Stimulated activated CD8-positive, alpha-beta memory T cell treated with anti-CD3 and anti-CD28 coated beads, Interleukin-7, amount 100 ng/mL, for 4 hours (primary cell): ENCODE results near the gene VTI1B.
"Not testable (repeated sequence)": the region's sequence is repeated elsewhere in the genome, so short reads cannot be mapped to it uniquely, and the experiment has no call there.

ENCODE experiments used
- DNase-seq, 2 donors: peaks; one replicate each; pipeline ENCODE4 v3.0.0-alpha.2; 2020; ENCODE audit warnings: low read depth in 2 of 2

Gene VTI1B

DNA sequence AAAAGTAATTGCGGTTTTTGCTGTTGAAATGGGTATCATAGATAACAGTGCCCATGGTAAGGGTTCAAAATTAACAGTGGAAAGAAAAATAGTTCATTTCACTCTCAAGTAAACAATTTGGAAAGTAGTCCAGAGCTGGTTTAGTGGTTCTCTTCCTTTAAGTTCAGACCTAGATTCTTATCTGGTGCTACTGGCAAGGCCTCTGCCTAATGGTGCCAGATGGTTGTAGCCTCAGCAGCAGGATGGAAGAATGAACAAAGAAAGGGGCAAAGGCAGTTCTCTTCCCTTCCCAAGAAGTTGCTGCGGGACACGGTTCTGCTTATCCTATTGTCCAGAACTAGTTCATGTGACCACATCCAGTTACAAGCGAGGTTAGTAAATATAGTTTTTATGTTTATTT lies 44.2 kb downstream of the VTI1B start:
- DNase-seq, result no peak

DNA sequence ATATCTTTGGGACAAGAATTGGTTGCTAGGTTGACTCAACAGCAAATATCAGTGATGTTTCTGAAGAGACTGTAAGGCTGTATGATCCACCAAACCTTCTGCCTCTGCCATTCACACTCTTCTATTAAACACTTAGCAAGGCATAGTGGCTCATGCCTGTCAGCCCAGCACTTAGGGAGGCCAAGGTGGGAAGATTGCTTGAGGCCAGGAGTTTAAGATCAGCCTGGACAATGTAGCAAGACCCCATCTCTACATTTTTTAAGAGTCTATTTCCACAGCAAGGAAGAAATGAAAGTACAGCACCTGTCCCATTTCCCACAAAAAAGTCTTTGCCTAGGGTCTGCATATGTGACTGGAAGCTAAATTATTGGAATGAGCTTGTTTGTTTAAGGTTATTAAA lies 46.9 kb downstream of the VTI1B start:
- no peak for DNase-seq

GRCh38 chr14:67626131-67626530 lies 48.3 kb downstream of the VTI1B start:
- not testable (repeated sequence) for DNase-seq

DNA sequence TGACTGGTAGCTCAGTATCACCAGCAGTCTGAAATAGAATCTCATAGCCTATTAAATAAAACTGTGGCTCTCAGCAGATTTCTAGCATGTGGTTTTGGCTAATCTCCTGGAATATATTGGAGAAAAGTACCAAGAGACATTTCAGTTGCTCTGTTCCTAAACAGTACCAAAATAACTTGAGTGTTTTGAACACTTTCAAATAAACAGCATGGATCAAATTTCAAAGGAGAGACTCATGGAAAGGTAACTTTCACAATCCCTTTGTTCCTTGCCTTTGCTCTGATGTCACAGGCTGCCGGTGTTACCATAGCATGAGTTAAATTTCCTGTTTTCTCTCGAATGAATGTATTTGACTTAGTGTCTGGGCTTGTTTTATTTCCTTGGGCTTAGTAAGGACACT lies 51.3 kb downstream of the VTI1B start:
- no peak for DNase-seq

DNA sequence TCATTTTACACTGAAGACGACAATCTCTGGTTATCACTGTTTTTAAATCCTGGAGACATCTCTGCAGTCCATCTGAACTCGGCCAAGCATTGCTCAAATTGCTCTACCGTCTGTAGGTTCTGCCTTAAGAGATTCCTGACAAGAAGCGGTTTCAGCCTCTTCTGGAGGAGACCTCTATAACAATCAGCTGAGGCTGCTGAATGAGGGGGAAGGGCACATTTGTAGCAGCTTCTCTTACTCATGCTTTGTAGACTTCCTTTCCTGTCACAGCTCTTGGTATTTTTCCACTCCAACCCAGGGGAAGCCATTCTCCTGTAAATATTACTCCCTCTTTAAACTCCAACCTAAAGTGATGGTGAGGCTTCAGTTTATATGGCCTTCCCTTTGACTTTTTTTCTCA lies 51.8 kb downstream of the VTI1B start:
- no peak for DNase-seq

DNA sequence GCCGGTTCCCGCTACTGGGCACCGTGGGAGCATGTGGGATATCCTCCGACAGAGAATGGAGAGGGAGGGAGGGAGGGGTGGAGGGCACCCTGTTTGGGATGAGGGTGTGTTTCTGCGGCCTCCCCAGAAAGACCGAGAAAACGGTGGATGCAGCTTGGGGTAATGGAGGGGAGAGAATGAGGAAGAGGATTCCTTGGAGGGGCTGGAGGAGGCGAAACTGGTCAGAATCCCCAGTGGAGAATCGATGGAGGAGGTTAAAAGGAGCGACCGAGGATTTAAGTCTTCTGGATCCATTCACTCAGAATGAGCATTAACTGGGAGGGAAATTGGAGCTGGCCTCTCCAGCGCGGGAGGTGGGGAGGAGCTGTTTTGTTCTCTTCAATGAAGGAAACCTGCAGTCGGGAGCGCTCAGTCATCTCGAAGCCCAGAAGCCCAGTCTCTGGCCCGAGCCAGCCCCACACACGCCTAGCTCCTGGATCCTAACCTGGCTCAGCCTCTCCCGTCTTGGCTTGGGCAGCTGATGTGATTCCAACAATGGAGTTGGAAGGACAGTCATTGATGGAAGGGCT lies 54.1 kb downstream of the VTI1B start:
- DNase-seq, result no peak

GRCh38 chr14:67619446-67620216 lies 54.8 kb downstream of the VTI1B start, which contains the start of gene ARG2:
TSS of gene ARG2 (plus strand) at chr14:67619920. CDS start at chr14:67619978, 58 bp downstream.
- peak; percentile 90 to 97 for DNase-seq

- DNase-seq, result no peak
These were observed 55.8 kb downstream of the VTI1B start for GRCh38 chr14:67618617-67619063.

GRCh38 chr14:67610491-67610890 lies 63.9 kb downstream of the VTI1B start:
- DNase-seq, result no peak

- DNase-seq, result no peak
These were observed 64.7 kb downstream of the VTI1B start for GRCh38 chr14:67609642-67610310.

GRCh38 chr14:67607646-67608045 lies 66.8 kb downstream of the VTI1B start:
- no peak for DNase-seq

DNA sequence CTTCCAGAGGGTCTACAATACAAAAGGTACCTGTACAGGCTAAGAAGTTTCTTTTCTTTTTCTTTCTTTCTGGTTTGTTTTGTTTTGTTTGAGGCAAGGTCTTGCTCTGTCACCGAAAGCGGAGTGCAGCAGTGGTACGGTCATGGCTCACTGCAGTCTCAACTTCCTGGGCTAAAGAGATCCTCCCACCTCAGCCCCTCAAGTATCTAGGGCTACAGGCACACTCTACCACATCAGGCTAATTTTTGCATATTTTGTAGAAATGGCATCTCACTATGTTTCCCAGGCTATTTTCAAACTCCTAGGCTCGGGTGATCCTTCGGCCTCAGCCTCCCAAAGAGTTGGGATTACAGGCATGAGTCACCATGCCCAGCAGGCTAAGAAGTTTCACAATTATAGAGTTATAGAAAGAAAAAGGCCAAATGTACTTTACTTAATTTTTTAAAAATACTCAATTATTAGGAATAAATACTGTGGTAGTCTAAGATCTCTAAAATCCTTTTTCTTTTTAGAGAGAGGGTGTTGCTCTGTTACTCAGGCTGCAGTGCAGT lies 71.4 kb downstream of the VTI1B start:
- no peak for DNase-seq

DNA sequence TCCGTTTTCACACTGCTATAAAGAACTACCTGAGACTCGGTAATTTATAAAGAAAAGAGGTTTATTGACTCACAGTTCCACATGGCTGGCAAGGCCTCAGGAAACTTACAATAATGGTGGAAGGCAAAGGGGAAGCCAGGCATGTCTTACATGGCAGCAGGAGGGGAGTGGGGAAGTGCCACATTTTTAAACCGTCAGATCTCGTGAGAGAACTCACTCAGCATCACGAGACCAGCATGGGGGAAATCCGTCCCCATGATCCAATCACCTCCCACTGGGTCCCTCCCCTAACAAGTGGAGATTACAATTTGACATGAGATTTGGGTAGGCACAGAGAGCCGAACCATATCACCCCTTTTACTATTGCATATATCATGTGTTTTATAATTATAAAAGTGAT lies 72.4 kb downstream of the VTI1B start:
- no peak for DNase-seq

- not testable (repeated sequence) for DNase-seq
These were observed 73.9 kb downstream of the VTI1B start for GRCh38 chr14:67600562-67600974.

DNA sequence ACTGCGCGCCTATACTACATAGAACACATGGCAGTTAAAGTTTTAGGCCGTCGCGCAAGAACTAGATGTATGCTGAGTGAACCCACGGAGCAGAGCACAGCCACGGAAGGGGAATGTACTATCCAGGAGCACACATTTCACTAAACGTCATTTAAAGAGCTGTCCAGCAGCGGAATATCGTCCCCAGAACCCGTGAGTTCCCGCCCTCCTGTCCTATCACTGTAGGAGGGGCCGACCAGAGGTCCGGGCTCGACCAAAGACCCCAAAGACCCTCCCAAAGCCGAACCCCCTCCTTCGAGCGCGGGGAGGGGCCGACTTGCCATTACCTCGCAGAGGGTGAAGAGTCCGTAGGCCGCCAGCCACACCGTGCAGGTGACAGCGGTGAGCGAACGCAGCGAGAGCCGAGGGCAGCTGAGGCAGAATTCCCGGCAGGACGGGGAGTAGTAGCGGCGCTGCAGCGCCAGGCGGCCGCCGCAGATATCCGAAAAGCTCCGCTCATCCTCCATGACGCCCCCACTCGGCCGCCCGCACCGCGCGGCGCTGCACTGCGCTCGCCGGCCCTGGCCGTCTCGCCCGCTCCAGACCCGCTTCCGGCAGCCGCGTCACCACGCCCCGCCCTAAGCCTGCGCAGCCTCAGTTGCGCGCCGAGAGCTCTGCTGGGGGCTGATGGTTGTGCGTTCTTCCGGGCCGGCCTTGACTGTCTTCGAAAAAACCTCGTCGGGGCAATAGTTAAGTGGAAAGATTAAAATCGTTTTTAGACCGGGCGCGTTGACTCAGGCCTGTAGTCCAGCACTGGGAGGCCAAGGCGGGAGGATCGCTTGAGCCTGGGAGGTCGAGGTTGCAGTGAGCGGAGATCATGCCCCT lies 74.5 kb downstream of the VTI1B start, which contains the start of gene PIGH:
Gene PIGH (minus strand): TSS at position 571 of the 864 bp plus-strand sequence. CDS start 65 bp downstream, at position 506.
- DNase-seq, result peak; percentile 82 to 89
